ENCODE measurements around the gene AAR2.

GRCh38 chr20:36217226-36217625 is 19.1 kb upstream of the AAR2 start:
- TF ChIP-seq EP300 (IDR thresholded peaks at IDR 0.05; ENCODE audit: low read depth) (no peak), POLR2AphosphoS5 (IDR thresholded peaks at IDR 0.05) (no peak), CTCF (IDR thresholded peaks at IDR 0.05) (no peak), POLR2A (IDR thresholded peaks at IDR 0.05) (no peak)

Data from transverse colon (tissue), 4 donors.